Neutrophil (primary cell): ENCODE results near the gene ATG7.

Experiments used
- H3K27ac ChIP-seq: fragments of 200-600 bp; sonication (generic); 2 replicates; pipeline ENCODE4 v1.5.1; 2016; ENCODE audit warnings: mild to moderate bottlenecking, moderate library complexity
- H3K27me3 ChIP-seq: fragments of 200-600 bp; sonication (generic); 2 replicates; pipeline ENCODE4 v1.6.0; 2016; ENCODE audit warnings: mild to moderate bottlenecking
- H3K36me3 ChIP-seq: fragments of 200-600 bp; sonication (generic); 2 replicates; pipeline ENCODE4 v1.5.1; 2017
- H3K4me1 ChIP-seq, 2 experiments: fragments of 200-600 bp in 1 of 2; sonication (generic) in 1 of 2; 1 replicate in 1 of 2; 2 replicates in 1 of 2; pipeline versions ENCODE4 v1.5.1 to v1.6.1; 2013 to 2016; ENCODE audit warnings: low read depth in 1 of 2, low read length in 1 of 2, mild to moderate bottlenecking in 1 of 2, moderate library complexity in 1 of 2; ENCODE audit not compliant: control insufficient read depth in 1 of 2, insufficient read depth in 1 of 2
- H3K4me3 ChIP-seq, 2 experiments: fragments of 200-600 bp in 1 of 2; sonication (generic) in 1 of 2; 1 replicate in 1 of 2; 2 replicates in 1 of 2; pipeline ENCODE4 v1.5.1; 2013 to 2016; ENCODE audit warnings: low read depth in 1 of 2, low read length in 1 of 2, mild to moderate bottlenecking in 1 of 2, moderate library complexity in 1 of 2
- H3K9me3 ChIP-seq: fragments of 200-600 bp; sonication (generic); 2 replicates; pipeline ENCODE4 v1.5.1; 2016
- TF ChIP-seq, protein P1 (sequence below): fragments of 200-600 bp; sonication (generic); IDR thresholded peaks from 2 replicates; pipeline ENCODE4 v1.5.1; 2016; ENCODE audit warnings: antibody characterized with exemption

Gene ATG7

DNA sequence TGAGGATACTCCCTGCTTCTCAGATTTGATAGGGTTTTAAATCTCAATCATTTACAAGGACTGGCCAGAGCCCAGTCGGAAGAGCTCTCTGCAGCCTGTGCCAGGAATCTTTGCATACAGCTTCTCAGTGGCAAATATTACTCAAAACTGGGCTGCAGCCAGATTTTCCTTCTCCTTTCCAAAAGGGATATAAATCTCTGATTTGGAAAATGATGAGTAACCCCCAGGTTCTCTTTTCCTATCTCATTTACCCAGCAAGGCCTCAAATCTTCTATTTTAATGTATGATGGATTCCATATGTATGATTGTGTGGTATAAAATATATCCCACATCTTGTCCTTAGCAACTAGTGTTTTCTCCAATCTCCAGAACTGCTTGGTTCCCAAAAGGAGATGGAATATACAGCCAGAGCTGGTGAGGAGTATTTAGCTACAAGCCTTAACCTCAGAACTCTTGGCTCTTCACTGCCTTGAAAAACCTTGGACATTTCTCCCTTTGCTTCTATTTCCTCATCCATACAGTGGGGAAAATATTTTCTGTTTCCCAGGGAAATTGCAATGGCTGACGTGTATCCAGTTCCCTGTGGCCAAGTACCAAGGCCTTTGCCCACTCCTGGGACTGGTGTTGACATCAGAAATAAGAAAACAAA is 114.4 kb downstream of the ATG7 start:
- Histone ChIP-seq H3K27ac (no peak overlapping the region), H3K4me1 (no peaks in the 10 kb centered on the region), H3K36me3 (peaks cover 64% of the 10 kb centered on the region), H3K27me3 (no peaks in the 10 kb centered on the region), H3K9me3 (no peaks in the 10 kb centered on the region), H3K4me3 (no peak overlapping the region)
- TF ChIP-seq, protein P1, sequence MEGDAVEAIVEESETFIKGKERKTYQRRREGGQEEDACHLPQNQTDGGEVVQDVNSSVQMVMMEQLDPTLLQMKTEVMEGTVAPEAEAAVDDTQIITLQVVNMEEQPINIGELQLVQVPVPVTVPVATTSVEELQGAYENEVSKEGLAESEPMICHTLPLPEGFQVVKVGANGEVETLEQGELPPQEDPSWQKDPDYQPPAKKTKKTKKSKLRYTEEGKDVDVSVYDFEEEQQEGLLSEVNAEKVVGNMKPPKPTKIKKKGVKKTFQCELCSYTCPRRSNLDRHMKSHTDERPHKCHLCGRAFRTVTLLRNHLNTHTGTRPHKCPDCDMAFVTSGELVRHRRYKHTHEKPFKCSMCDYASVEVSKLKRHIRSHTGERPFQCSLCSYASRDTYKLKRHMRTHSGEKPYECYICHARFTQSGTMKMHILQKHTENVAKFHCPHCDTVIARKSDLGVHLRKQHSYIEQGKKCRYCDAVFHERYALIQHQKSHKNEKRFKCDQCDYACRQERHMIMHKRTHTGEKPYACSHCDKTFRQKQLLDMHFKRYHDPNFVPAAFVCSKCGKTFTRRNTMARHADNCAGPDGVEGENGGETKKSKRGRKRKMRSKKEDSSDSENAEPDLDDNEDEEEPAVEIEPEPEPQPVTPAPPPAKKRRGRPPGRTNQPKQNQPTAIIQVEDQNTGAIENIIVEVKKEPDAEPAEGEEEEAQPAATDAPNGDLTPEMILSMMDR, result no peak

- TF ChIP-seq, protein P1, result no peak
- Histone ChIP-seq H3K4me3 (no peak overlapping the region), H3K27me3 (no peaks in the 10 kb centered on the region), H3K27ac (no peak overlapping the region), H3K9me3 (no peaks in the 10 kb centered on the region), H3K36me3 (peaks cover 45% of the 10 kb centered on the region), H3K4me1 (no peaks in the 10 kb centered on the region)
These were observed 117.4 kb downstream of the ATG7 start for GRCh38 chr3:11389386-11390268.

DNA sequence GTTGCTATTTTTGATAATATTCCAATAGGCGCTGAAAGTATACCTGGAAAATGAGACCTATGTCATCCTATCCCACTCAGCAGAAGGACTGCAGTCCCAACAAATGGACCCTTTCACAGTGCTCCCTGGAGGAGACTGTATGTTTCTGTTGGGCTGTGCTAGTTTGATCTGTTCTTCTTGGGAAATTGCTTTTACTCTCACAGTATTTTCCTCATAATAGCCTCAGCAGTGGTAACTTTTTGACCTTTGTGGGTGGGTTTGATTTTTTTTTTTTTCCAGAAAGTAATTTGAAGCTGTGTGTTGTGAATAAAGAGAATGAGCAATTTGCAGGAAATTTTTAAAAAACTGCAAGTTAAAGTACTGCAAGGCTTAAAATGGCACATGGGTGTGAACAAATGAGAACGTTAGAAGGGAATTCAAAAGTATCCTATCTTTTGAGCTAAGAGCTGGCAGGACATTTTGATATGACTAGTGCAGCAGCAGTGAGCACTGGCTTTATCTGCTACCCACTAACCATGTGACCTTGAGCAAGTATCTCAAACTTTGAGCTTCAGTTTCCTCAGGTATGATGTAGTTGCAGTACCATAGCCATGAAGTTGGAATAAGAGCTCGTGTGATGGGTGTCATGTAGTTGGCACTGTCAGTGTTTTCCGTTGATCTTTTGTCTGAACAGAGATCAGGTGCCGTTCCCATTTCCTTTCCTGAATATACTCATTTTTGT is 118.4 kb downstream of the ATG7 start:
- no peaks in the 10 kb centered on the region for H3K27me3 ChIP-seq
- no peaks in the 10 kb centered on the region for H3K4me1 ChIP-seq
- H3K9me3 ChIP-seq, result no peaks in the 10 kb centered on the region
- peaks cover 36% of the 10 kb centered on the region for H3K36me3 ChIP-seq
- H3K27ac ChIP-seq, result no peak overlapping the region
- TF ChIP-seq, protein P1, result no peak
- no peak overlapping the region for H3K4me3 ChIP-seq

GRCh38 chr3:11391174-11391879 is 119.1 kb downstream of the ATG7 start:
- TF ChIP-seq, protein P1, result no peak
- no peak overlapping the region for H3K4me3 ChIP-seq
- peaks cover 31% of the 10 kb centered on the region for H3K36me3 ChIP-seq
- H3K27me3 ChIP-seq, result no peaks in the 10 kb centered on the region
- no peak overlapping the region for H3K27ac ChIP-seq
- H3K9me3 ChIP-seq, result no peaks in the 10 kb centered on the region
- H3K4me1 ChIP-seq, result no peaks in the 10 kb centered on the region
